ENCODE measurements around the gene PSD4. TPM values are rescaled to one million over a fixed set of nuclear protein-coding genes. Genes with fewer than 3 reads are reported as not detected.

Gene PSD4
- total RNA-seq, 1 donor from 2014 or later: 1.9 TPM

- DNase-seq (ENCODE audit: low spot score): no peak
- Mint-ChIP-seq H3K27ac (ENCODE audit: unreplicated experiment) (no peak overlapping the region), H3K4me1 (ENCODE audit: unreplicated experiment) (peaks cover 5% of the 10 kb centered on the region), H3K4me3 (ENCODE audit: unreplicated experiment) (no peak overlapping the region), H3K9me3 (ENCODE audit: unreplicated experiment) (no peaks in the 10 kb centered on the region), H3K27me3 (ENCODE audit: unreplicated experiment) (no peaks in the 10 kb centered on the region), H3K36me3 (ENCODE audit: low read depth, unreplicated experiment) (no peaks in the 10 kb centered on the region)
- no peak for TF ChIP-seq CTCF (IDR thresholded peaks at IDR 0.05; ENCODE audit: unreplicated experiment)
These were observed 39.8 kb upstream of the PSD4 start for GRCh38 chr2:113133704-113134598.

- TF ChIP-seq CTCF (IDR thresholded peaks at IDR 0.05; ENCODE audit: unreplicated experiment): no peak
- DNase-seq (ENCODE audit: low spot score): no peak
- H3K4me1 Mint-ChIP-seq (ENCODE audit: unreplicated experiment): peaks cover 7% of the 10 kb centered on the region
- H3K27ac Mint-ChIP-seq (ENCODE audit: unreplicated experiment): no peak overlapping the region
- no peaks in the 10 kb centered on the region for H3K27me3 Mint-ChIP-seq (ENCODE audit: unreplicated experiment)
- no peak overlapping the region for H3K4me3 Mint-ChIP-seq (ENCODE audit: unreplicated experiment)
- H3K36me3 Mint-ChIP-seq (ENCODE audit: low read depth, unreplicated experiment): no peaks in the 10 kb centered on the region
- no peaks in the 10 kb centered on the region for H3K9me3 Mint-ChIP-seq (ENCODE audit: unreplicated experiment)
These were observed 39.1 kb upstream of the PSD4 start for GRCh38 chr2:113134717-113135116.

GRCh38 chr2:113135317-113135716, 38.5 kb upstream of the PSD4 start:
- Mint-ChIP-seq H3K4me1 (ENCODE audit: unreplicated experiment) (peaks cover 3% of the 10 kb centered on the region), H3K27ac (ENCODE audit: unreplicated experiment) (no peak overlapping the region), H3K9me3 (ENCODE audit: unreplicated experiment) (no peaks in the 10 kb centered on the region), H3K27me3 (ENCODE audit: unreplicated experiment) (no peaks in the 10 kb centered on the region), H3K4me3 (ENCODE audit: unreplicated experiment) (no peak overlapping the region), H3K36me3 (ENCODE audit: low read depth, unreplicated experiment) (no peaks in the 10 kb centered on the region)
- TF ChIP-seq CTCF (IDR thresholded peaks at IDR 0.05; ENCODE audit: unreplicated experiment): no peak
- no peak for DNase-seq (ENCODE audit: low spot score)

GRCh38 chr2:113136828-113137775, 36.7 kb upstream of the PSD4 start:
- H3K4me1 Mint-ChIP-seq (ENCODE audit: unreplicated experiment): peaks cover 3% of the 10 kb centered on the region
- H3K36me3 Mint-ChIP-seq (ENCODE audit: low read depth, unreplicated experiment): no peaks in the 10 kb centered on the region
- no peak overlapping the region for H3K27ac Mint-ChIP-seq (ENCODE audit: unreplicated experiment)
- no peaks in the 10 kb centered on the region for H3K9me3 Mint-ChIP-seq (ENCODE audit: unreplicated experiment)
- no peak overlapping the region for H3K4me3 Mint-ChIP-seq (ENCODE audit: unreplicated experiment)
- TF ChIP-seq CTCF (IDR thresholded peaks at IDR 0.05; ENCODE audit: unreplicated experiment): peak; percentile 72
- H3K27me3 Mint-ChIP-seq (ENCODE audit: unreplicated experiment): no peaks in the 10 kb centered on the region
- DNase-seq (ENCODE audit: low spot score): peak; percentile 54

Measured in endothelial cell (in vitro differentiated cells).